ENCODE results near the gene RGS8.

RGS8 gene

GRCh38 chr1:182652933-182653332 is 31.5 kb downstream of the RGS8 start:
- no peak for DNase-seq (ENCODE audit: low read depth)
- TF ChIP-seq CTCF (conservative IDR thresholded peaks at IDR 0.05; ENCODE audit: low read depth, low read length), result no peak
- no peak overlapping the region for H3K4me3 ChIP-seq (ENCODE audit: low read depth, low read length)

- DNase-seq (ENCODE audit: low read depth), result no peak
- H3K4me3 ChIP-seq (ENCODE audit: low read depth, low read length), result no peak overlapping the region
- TF ChIP-seq CTCF (conservative IDR thresholded peaks at IDR 0.05; ENCODE audit: low read depth, low read length), result no peak
These were observed 33.1 kb downstream of the RGS8 start for GRCh38 chr1:182651339-182651724.

- TF ChIP-seq CTCF (conservative IDR thresholded peaks at IDR 0.05; ENCODE audit: low read depth, low read length), result no peak
- no peak overlapping the region for H3K4me3 ChIP-seq (ENCODE audit: low read depth, low read length)
- DNase-seq (ENCODE audit: low read depth), result no peak
These were observed 33.6 kb downstream of the RGS8 start for GRCh38 chr1:182650678-182651338.

GRCh38 chr1:182649041-182649440 is 35.3 kb downstream of the RGS8 start:
- TF ChIP-seq CTCF (conservative IDR thresholded peaks at IDR 0.05; ENCODE audit: low read depth, low read length), result no peak
- DNase-seq (ENCODE audit: low read depth), result no peak
- H3K4me3 ChIP-seq (ENCODE audit: low read depth, low read length), result no peak overlapping the region

GRCh38 chr1:182646739-182647138 is 37.6 kb downstream of the RGS8 start:
- no peak for TF ChIP-seq CTCF (conservative IDR thresholded peaks at IDR 0.05; ENCODE audit: low read depth, low read length)
- no peak for DNase-seq (ENCODE audit: low read depth)
- no peak overlapping the region for H3K4me3 ChIP-seq (ENCODE audit: low read depth, low read length)

GRCh38 chr1:182644886-182645285 is 39.5 kb downstream of the RGS8 start:
- no peak for TF ChIP-seq CTCF (conservative IDR thresholded peaks at IDR 0.05; ENCODE audit: low read depth, low read length)
- no peak for DNase-seq (ENCODE audit: low read depth)

GRCh38 chr1:182643699-182644098 is 40.7 kb downstream of the RGS8 start:
- TF ChIP-seq CTCF (conservative IDR thresholded peaks at IDR 0.05; ENCODE audit: low read depth, low read length), result no peak
- no peak for DNase-seq (ENCODE audit: low read depth)
- no peak overlapping the region for H3K4me3 ChIP-seq (ENCODE audit: low read depth, low read length)

More at GRCh38 chr1:182644886-182645285, 39.5 kb downstream of the RGS8 start:
- H3K4me3 ChIP-seq (ENCODE audit: low read depth, low read length), result no peak overlapping the region
